Esophagus muscularis mucosa (tissue), 4 donors: Measurements from ENCODE around the gene C14orf180.

Source experiments
- CTCF ChIP-seq, 3 experiments: fragments of 200-600 bp in 2 of 3; fragments of 450-650 bp in 1 of 3; sonication (generic) in 2 of 3; IDR thresholded peaks; one replicate each; pipeline ENCODE4 v1.5.1; 2017 to 2019; ENCODE audit warnings: antibody characterized with exemption in 3 of 3, mild to moderate bottlenecking in 2 of 3, moderate library complexity in 1 of 3
- EP300 ChIP-seq: sonication (generic); formaldehyde crosslinking; IDR thresholded peaks from one replicate; pipeline ENCODE4 v1.6.1; 2017; ENCODE audit warnings: antibody characterized with exemption
- POLR2A ChIP-seq: fragments of 450-650 bp; IDR thresholded peaks from one replicate; pipeline ENCODE4 v1.6.1; 2017; ENCODE audit warnings: antibody characterized with exemption, moderate library complexity, mild to moderate bottlenecking, low read depth
- POLR2AphosphoS5 ChIP-seq, 2 donors: sonication (generic); formaldehyde crosslinking; IDR thresholded peaks; one replicate each; pipeline ENCODE4 v1.6.1; 2017; ENCODE audit warnings: antibody characterized with exemption in 2 of 2

GRCh38 chr14:104604458-104605449 lies 25.2 kb downstream of the C14orf180 start, which contains the start of gene TMEM179:
- TF ChIP-seq CTCF (IDR thresholded peaks at IDR 0.05) = no peak
- no peak for TF ChIP-seq POLR2AphosphoS5 (IDR thresholded peaks at IDR 0.05)
- no peak for TF ChIP-seq POLR2A
- TF ChIP-seq EP300 = no peak
